Measurements from ENCODE around the gene FBXL4. TPM values are rescaled to one million over a fixed set of nuclear protein-coding genes. Genes with fewer than 3 reads are reported as not detected.

FBXL4 gene
- total RNA-seq, 1 experiment from 2014 or later: 5.1 TPM

DNA sequence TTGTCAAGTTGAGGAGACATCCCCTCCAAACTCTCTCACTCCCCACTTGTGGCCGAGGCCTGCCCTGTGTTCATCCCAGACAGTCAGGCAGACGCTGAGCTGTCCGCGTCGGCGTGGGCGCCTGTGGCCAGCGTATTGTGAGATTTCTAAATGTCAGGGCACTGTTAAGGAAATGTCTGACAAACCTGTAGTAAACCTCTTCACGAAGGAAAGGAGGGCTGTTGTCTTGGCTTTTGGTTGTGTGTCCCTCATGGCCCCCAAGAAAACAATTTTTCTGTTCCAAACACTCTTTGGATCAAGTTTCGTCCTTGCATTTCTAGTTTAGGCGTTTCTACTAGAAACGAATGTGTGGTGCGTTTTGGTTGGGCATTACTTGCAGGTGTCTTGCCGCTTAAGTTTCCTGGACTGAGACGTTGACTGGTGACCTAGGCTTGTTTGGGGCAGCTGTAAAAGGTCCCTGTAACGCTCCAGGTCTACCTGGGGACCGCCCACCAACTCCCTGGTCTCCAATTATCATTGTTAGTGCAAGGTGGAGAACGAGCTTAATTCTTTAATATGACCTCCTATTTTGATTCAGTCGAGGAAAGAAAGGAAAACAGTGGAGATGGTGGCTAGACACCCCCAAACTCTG is 122.0 kb downstream of the FBXL4 start:
- Histone ChIP-seq H3K23ac (ENCODE audit: insufficient read length, low read depth, low read length) (no peak overlapping the region), H2AK5ac (ENCODE audit: insufficient read length, low read length) (no peak overlapping the region), H3K56ac (ENCODE audit: insufficient read length, low read depth, low read length) (no peak overlapping the region), H3K27me3 (ENCODE audit: insufficient read depth, low read length) (peaks cover 55% of the 10 kb centered on the region), H2BK15ac (ENCODE audit: low read depth, low read length) (no peak overlapping the region), H3T11ph (ENCODE audit: low read length) (no peak overlapping the region), H3K4ac (ENCODE audit: low read depth, low read length) (no peak overlapping the region), H4K5ac (ENCODE audit: insufficient read length, low read depth, low read length) (no peak overlapping the region), H2BK12ac (ENCODE audit: insufficient read length, low read depth, low read length) (no peak overlapping the region), H3K9me3 (ENCODE audit: control insufficient read depth, low read depth, low read length) (no peaks in the 10 kb centered on the region), H3K79me2 (ENCODE audit: insufficient read depth, low read length) (no peaks in the 10 kb centered on the region), H3K27ac (ENCODE audit: insufficient read length, low read depth, low read length) (no peak overlapping the region), H4K91ac (ENCODE audit: insufficient read length, low read depth, low read length) (no peak overlapping the region), H4K20me1 (ENCODE audit: control insufficient read depth, insufficient read depth, insufficient read length) (no peaks in the 10 kb centered on the region), H3K18ac (ENCODE audit: insufficient read length, low read depth, low read length) (no peak overlapping the region), H3K4me1 (ENCODE audit: insufficient read depth, low read length) (no peaks in the 10 kb centered on the region; the same call in 1 of the 2 replicates), H3K9ac (ENCODE audit: extremely low read depth, insufficient read length, low read length) (no peak overlapping the region), H2BK5ac (ENCODE audit: insufficient read length, low read length) (no peak overlapping the region), H3K79me1 (ENCODE audit: insufficient read depth, low read depth, low read length, poor library complexity, severe bottlenecking) (no peaks in the 10 kb centered on the region), H2AFZ (ENCODE audit: low read length) (no peak overlapping the region), H2BK120ac (ENCODE audit: low read depth, low read length, poor library complexity, severe bottlenecking) (no peak overlapping the region), H3K4me2 (ENCODE audit: insufficient read depth, insufficient read length, low read length) (peak overlapping the region; percentile 97), H3K23me2 (ENCODE audit: insufficient read length, low read depth, low read length, poor library complexity, severe bottlenecking) (peaks cover 32% of the 10 kb centered on the region), H4K8ac (replicated peaks; ENCODE audit: insufficient read length, low read depth, low read length) (no peak overlapping the region), H2BK20ac (ENCODE audit: low read depth, low read length, poor library complexity, severe bottlenecking) (no peak overlapping the region), H3K14ac (ENCODE audit: insufficient read depth, low read length) (no peak overlapping the region)
- H3K27ac Mint-ChIP-seq: no peak overlapping the region; a peak in 1 of 7 replicates
- H3K27me3 Mint-ChIP-seq (ENCODE audit: low read depth): peaks cover 100% of the 10 kb centered on the region
- H3K4me3 Mint-ChIP-seq: peak overlapping the region; percentile 65 to 93; a peak in 4 of 5 replicates
- peaks cover 41 to 45% of the 10 kb centered on the region in 2 experiments for H3K4me1 Mint-ChIP-seq
- TF ChIP-seq, protein P1, sequence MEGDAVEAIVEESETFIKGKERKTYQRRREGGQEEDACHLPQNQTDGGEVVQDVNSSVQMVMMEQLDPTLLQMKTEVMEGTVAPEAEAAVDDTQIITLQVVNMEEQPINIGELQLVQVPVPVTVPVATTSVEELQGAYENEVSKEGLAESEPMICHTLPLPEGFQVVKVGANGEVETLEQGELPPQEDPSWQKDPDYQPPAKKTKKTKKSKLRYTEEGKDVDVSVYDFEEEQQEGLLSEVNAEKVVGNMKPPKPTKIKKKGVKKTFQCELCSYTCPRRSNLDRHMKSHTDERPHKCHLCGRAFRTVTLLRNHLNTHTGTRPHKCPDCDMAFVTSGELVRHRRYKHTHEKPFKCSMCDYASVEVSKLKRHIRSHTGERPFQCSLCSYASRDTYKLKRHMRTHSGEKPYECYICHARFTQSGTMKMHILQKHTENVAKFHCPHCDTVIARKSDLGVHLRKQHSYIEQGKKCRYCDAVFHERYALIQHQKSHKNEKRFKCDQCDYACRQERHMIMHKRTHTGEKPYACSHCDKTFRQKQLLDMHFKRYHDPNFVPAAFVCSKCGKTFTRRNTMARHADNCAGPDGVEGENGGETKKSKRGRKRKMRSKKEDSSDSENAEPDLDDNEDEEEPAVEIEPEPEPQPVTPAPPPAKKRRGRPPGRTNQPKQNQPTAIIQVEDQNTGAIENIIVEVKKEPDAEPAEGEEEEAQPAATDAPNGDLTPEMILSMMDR (conservative IDR thresholded peaks at IDR 0.05): no peak
- DNase-seq: no peak
- peaks cover 0 to under 1% of the 10 kb centered on the region in 2 experiments; a peak in 2 of 5 replicates for H3K9me3 Mint-ChIP-seq
- H3K36me3 Mint-ChIP-seq (ENCODE audit: insufficient read depth in 1 of 3, low read depth in 3 of 3): no peaks in the 10 kb centered on the region
- WGBS (ENCODE audit: extremely low coverage, insufficient read length, low lambda C conversion rate): no CpG with 5 or more reads among the region's 19 CpGs

Measured in H9 (cell line).